ENCODE measurements around the gene SLC23A1. TPM values are rescaled to one million over a fixed set of nuclear protein-coding genes. Genes with fewer than 3 reads are reported as not detected.
"Not testable (repeated sequence)": the region's sequence is repeated elsewhere in the genome, so short reads cannot be mapped to it uniquely, and the experiment has no call there.

The SLC23A1 gene
- total RNA-seq, 1 experiment from 2014 or later: not detected

DNA sequence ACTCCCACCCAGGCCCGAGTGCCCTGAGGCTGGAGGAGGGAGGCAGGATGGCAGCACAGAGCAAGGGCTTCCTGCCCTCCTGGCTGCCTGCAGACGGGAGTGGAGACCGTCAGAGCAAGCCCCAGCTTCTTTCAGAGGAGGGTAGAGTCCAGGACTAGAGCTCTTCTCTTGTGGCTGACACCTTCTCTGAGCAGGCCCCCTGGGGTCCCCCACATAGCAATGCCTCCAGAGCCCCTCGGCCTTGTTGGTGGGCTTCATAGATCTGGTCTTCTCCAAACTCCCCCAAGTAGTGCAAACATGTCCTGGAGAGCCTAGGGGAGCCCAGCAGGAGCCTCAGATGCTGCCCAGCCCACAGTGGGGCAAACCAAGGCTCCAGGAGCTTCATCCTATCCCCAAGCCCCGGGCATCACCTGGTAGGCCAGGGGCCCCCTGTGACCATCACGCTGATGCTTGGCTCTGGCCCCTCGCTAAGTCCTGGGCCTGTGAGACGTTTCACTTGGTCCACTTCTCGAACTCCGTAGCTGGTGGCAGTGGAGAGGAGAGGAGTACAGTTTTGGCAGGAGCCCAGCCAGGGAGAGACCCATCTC is 4.6 kb upstream of the SLC23A1 start:
- DNase-seq (ENCODE audit: low read depth, low spot score) (no peak), ATAC-seq (no peak)
- no peak for TF ChIP-seq SIN3A (IDR thresholded peaks at IDR 0.05; ENCODE audit: borderline replicate concordance, insufficient read depth, low read depth, low read length)
- TF ChIP-seq, protein P1, sequence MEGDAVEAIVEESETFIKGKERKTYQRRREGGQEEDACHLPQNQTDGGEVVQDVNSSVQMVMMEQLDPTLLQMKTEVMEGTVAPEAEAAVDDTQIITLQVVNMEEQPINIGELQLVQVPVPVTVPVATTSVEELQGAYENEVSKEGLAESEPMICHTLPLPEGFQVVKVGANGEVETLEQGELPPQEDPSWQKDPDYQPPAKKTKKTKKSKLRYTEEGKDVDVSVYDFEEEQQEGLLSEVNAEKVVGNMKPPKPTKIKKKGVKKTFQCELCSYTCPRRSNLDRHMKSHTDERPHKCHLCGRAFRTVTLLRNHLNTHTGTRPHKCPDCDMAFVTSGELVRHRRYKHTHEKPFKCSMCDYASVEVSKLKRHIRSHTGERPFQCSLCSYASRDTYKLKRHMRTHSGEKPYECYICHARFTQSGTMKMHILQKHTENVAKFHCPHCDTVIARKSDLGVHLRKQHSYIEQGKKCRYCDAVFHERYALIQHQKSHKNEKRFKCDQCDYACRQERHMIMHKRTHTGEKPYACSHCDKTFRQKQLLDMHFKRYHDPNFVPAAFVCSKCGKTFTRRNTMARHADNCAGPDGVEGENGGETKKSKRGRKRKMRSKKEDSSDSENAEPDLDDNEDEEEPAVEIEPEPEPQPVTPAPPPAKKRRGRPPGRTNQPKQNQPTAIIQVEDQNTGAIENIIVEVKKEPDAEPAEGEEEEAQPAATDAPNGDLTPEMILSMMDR (IDR thresholded peaks at IDR 0.05): no peak
- TF ChIP-seq, protein P2, sequence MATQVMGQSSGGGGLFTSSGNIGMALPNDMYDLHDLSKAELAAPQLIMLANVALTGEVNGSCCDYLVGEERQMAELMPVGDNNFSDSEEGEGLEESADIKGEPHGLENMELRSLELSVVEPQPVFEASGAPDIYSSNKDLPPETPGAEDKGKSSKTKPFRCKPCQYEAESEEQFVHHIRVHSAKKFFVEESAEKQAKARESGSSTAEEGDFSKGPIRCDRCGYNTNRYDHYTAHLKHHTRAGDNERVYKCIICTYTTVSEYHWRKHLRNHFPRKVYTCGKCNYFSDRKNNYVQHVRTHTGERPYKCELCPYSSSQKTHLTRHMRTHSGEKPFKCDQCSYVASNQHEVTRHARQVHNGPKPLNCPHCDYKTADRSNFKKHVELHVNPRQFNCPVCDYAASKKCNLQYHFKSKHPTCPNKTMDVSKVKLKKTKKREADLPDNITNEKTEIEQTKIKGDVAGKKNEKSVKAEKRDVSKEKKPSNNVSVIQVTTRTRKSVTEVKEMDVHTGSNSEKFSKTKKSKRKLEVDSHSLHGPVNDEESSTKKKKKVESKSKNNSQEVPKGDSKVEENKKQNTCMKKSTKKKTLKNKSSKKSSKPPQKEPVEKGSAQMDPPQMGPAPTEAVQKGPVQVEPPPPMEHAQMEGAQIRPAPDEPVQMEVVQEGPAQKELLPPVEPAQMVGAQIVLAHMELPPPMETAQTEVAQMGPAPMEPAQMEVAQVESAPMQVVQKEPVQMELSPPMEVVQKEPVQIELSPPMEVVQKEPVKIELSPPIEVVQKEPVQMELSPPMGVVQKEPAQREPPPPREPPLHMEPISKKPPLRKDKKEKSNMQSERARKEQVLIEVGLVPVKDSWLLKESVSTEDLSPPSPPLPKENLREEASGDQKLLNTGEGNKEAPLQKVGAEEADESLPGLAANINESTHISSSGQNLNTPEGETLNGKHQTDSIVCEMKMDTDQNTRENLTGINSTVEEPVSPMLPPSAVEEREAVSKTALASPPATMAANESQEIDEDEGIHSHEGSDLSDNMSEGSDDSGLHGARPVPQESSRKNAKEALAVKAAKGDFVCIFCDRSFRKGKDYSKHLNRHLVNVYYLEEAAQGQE (IDR thresholded peaks at IDR 0.05; ENCODE audit: insufficient read depth in 1 of 2, low read depth in 2 of 2, low read length in 1 of 2): no peak
- no peak for TF ChIP-seq POLR2AphosphoS5 (IDR thresholded peaks at IDR 0.05; ENCODE audit: low read depth, low read length)
- no peak for TF ChIP-seq TCF7L2 (IDR thresholded peaks at IDR 0.05; ENCODE audit: low read depth, low read length)
- POLR2A ChIA-PET: interaction anchor here (0.5 to 0.7 kb wide), 2 partner anchors 31 to 115 kb away, joined by 5 read pairs; no protein-coding TSS in a partner anchor
- H3K36me3 ChIP-seq (ENCODE audit: control insufficient read depth, insufficient read depth, low read length): peaks cover 2% of the 10 kb centered on the region; the same call in 1 of the 2 replicates
- BruUV-seq (replicated peaks): no TSS peak
- no peak overlapping the region for H3K27ac ChIP-seq (ENCODE audit: low read length)
- no peaks in the 10 kb centered on the region for H3K9me3 ChIP-seq (ENCODE audit: control insufficient read depth, insufficient read depth, low read depth, low read length)
- intact Hi-C loops (cut with micrococcal nuclease; ENCODE audit: unreplicated experiment) (no loop called here), in situ Hi-C loops (cut with HindIII; ENCODE audit: low pct_unique_long_range_greater_than_20kb, low sequenced_read_pairs) (no loop called here)
- H3K27me3 ChIP-seq (ENCODE audit: control insufficient read depth, insufficient read depth, low read length): no peaks in the 10 kb centered on the region
- H3K4me3 ChIP-seq (ENCODE audit: low read depth in 2 of 2, low read length in 2 of 2): no peak overlapping the region
- CTCF ChIA-PET: interaction anchor here (0.5 kb wide), 1 partner anchor 8 kb away, joined by 3 read pairs; no protein-coding TSS in a partner anchor
- peaks cover 15% of the 10 kb centered on the region for H3K4me1 ChIP-seq (ENCODE audit: control insufficient read depth, insufficient read depth, low read length)

DNA sequence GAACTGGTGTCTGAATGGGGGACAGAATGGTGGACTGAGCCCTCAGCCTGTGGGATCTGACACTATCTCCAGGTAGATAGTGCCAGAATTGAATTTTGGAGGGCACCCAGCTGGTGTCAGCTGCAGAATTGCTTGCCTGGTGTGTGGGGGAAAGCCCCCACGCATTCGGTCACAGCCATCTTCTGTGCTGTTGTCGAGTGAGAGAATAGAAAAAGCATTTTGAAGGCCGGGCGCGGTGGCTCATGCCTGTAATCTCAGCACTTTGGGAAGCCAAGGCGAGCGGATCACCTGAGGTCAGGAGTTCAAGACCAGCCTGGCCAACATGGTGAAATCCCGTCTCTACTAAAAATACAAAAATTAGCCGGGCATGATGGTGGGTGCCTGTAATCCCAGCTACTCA is 3.9 kb upstream of the SLC23A1 start:
- intact Hi-C loops (cut with micrococcal nuclease; ENCODE audit: unreplicated experiment); BruUV-seq (replicated peaks); DNase-seq (ENCODE audit: low read depth, low spot score); CTCF ChIA-PET; H3K27me3 ChIP-seq (ENCODE audit: control insufficient read depth, insufficient read depth, low read length); H3K36me3 ChIP-seq (ENCODE audit: control insufficient read depth, insufficient read depth, low read length); H3K9me3 ChIP-seq (ENCODE audit: control insufficient read depth, insufficient read depth, low read depth, low read length); in situ Hi-C loops (cut with HindIII; ENCODE audit: low pct_unique_long_range_greater_than_20kb, low sequenced_read_pairs); H3K4me3 ChIP-seq (ENCODE audit: low read depth in 2 of 2, low read length in 2 of 2); ATAC-seq; H3K27ac ChIP-seq (ENCODE audit: low read length): not testable (repeated sequence)
- POLR2A ChIA-PET: interaction anchor here (0.7 kb wide), 1 partner anchor 116 kb away, joined by 5 read pairs; no protein-coding TSS in a partner anchor
- peaks cover 15% of the 10 kb centered on the region for H3K4me1 ChIP-seq (ENCODE audit: control insufficient read depth, insufficient read depth, low read length)

DNA sequence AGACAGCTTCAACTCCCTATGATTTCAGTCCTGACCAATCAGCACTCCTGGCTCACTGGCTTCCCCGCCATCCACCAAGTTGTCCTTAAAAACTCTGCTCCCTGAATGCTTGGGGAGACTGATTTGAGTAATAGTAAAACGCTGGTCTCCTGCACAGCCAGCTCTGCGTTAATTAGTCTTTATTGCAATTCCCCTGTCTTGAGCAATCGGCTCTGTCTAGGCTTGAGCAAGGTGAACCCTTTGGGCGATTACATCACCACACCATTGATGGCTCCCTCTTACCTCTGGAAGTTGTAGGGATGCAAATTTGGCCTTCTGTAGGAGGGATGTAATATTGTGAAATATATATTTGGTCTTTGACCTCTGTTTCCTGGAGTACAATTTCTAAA is 2.9 kb upstream of the SLC23A1 start:
- H3K4me1 ChIP-seq (ENCODE audit: control insufficient read depth, insufficient read depth, low read length): peaks cover 6% of the 10 kb centered on the region
- DNase-seq (ENCODE audit: low read depth, low spot score) (no peak), ATAC-seq (no peak)
- TF ChIP-seq, protein P2 (IDR thresholded peaks at IDR 0.05; ENCODE audit: insufficient read depth in 1 of 2, low read depth in 2 of 2, low read length in 1 of 2): no peak
- no peak for TF ChIP-seq POLR2AphosphoS5 (IDR thresholded peaks at IDR 0.05; ENCODE audit: low read depth, low read length)
- TF ChIP-seq, protein P1 (IDR thresholded peaks at IDR 0.05): no peak
- H3K9me3 ChIP-seq (ENCODE audit: control insufficient read depth, insufficient read depth, low read depth, low read length): no peaks in the 10 kb centered on the region
- intact Hi-C loops (cut with micrococcal nuclease; ENCODE audit: unreplicated experiment) (no loop called here), in situ Hi-C loops (cut with HindIII; ENCODE audit: low pct_unique_long_range_greater_than_20kb, low sequenced_read_pairs) (no loop called here)
- ChIA-PET POLR2A (no interaction called here), CTCF (no interaction called here)
- no TSS peak for BruUV-seq (replicated peaks)
- H3K27ac ChIP-seq (ENCODE audit: low read length): no peak overlapping the region
- no peaks in the 10 kb centered on the region for H3K27me3 ChIP-seq (ENCODE audit: control insufficient read depth, insufficient read depth, low read length)
- no peaks in the 10 kb centered on the region for H3K36me3 ChIP-seq (ENCODE audit: control insufficient read depth, insufficient read depth, low read length)
- H3K4me3 ChIP-seq (ENCODE audit: low read depth in 2 of 2, low read length in 2 of 2): no peak overlapping the region

All from Panc1 (cell line).